ENCODE results near the gene PTPRR. TPM values are rescaled to one million over a fixed set of nuclear protein-coding genes. Genes with fewer than 3 reads are reported as not detected.

The PTPRR gene
- total RNA-seq, 4 donors from 2014 or later, result 0.12 to 0.67 (median 0.45) TPM

GRCh38 chr12:70659077-70659606 is 261.4 kb downstream of the PTPRR start:
- no peaks in the 10 kb centered on the region for H3K9me3 ChIP-seq
- ATAC-seq, result no peak
- no peak for TF ChIP-seq POLR2AphosphoS5 (IDR thresholded peaks at IDR 0.05)

GRCh38 chr12:70657616-70658286 is 262.8 kb downstream of the PTPRR start:
- Histone ChIP-seq H3K4me3 (no peak overlapping the region), H3K9me3 (no peaks in the 10 kb centered on the region), H3K4me1 (no peaks in the 10 kb centered on the region), H3K27me3 (no peaks in the 10 kb centered on the region), H3K27ac (no peak overlapping the region), H3K36me3 (no peaks in the 10 kb centered on the region)
- no peak for TF ChIP-seq EP300 (IDR thresholded peaks at IDR 0.05)
- no peak for TF ChIP-seq POLR2AphosphoS5 (IDR thresholded peaks at IDR 0.05)
- TF ChIP-seq CTCF (IDR thresholded peaks at IDR 0.05), result no peak
- TF ChIP-seq POLR2A (IDR thresholded peaks at IDR 0.05), result no peak
- no peak for ATAC-seq
- 74 to 83% methylated on average over 4 of the region's 4 CpGs for WGBS, 2 donors (ENCODE audit: low coverage in 1 of 2)

More at GRCh38 chr12:70659077-70659606, 261.4 kb downstream of the PTPRR start:
- 94% methylated on average over 2 of the region's 6 CpGs; no CpG with 5 or more reads in 1 of the 2 donors for WGBS, 2 donors (ENCODE audit: low coverage in 1 of 2)
- no peak overlapping the region for H3K4me3 ChIP-seq
- no peaks in the 10 kb centered on the region for H3K27me3 ChIP-seq
- no peaks in the 10 kb centered on the region for H3K4me1 ChIP-seq
- H3K36me3 ChIP-seq, result no peaks in the 10 kb centered on the region
- no peak overlapping the region for H3K27ac ChIP-seq

- TF ChIP-seq CTCF (IDR thresholded peaks at IDR 0.05) (no peak), POLR2AphosphoS5 (IDR thresholded peaks at IDR 0.05) (no peak), POLR2A (IDR thresholded peaks at IDR 0.05) (no peak), EP300 (IDR thresholded peaks at IDR 0.05) (no peak)
- Histone ChIP-seq H3K4me3 (no peak overlapping the region), H3K27ac (no peak overlapping the region), H3K27me3 (no peaks in the 10 kb centered on the region), H3K36me3 (no peaks in the 10 kb centered on the region), H3K9me3 (no peaks in the 10 kb centered on the region), H3K4me1 (peaks cover 0 to 18% (median 0%) of the 10 kb centered on the region in 3 donors)
- 85 to 100% methylated on average over 1 of the region's 1 CpG for WGBS, 2 donors (ENCODE audit: low coverage in 1 of 2)
- ATAC-seq, result no peak
Observed at GRCh38 chr12:70652451-70652850, 268.1 kb downstream of the PTPRR start.

- H3K4me1 ChIP-seq, result peaks cover 0 to 35% (median 0%) of the 10 kb centered on the region in 3 donors
- H3K9me3 ChIP-seq, result no peaks in the 10 kb centered on the region
- H3K27ac ChIP-seq, result no peak overlapping the region
- no peak for ATAC-seq
- 0 to 6% methylated on average over 1 to 2 of the region's 2 CpGs for WGBS, 2 donors (ENCODE audit: low coverage in 1 of 2)
- TF ChIP-seq EP300 (IDR thresholded peaks at IDR 0.05) (no peak), POLR2A (IDR thresholded peaks at IDR 0.05) (no peak), POLR2AphosphoS5 (IDR thresholded peaks at IDR 0.05) (no peak), CTCF (IDR thresholded peaks at IDR 0.05) (no peak)
- no peak overlapping the region for H3K4me3 ChIP-seq
- no peaks in the 10 kb centered on the region for H3K36me3 ChIP-seq
- H3K27me3 ChIP-seq, result no peaks in the 10 kb centered on the region
Observed at GRCh38 chr12:70648831-70649230, 271.7 kb downstream of the PTPRR start.

- 76 to 85% methylated on average over 2 of the region's 2 CpGs for WGBS, 2 donors (ENCODE audit: low coverage in 1 of 2)
- H3K27me3 ChIP-seq, result no peaks in the 10 kb centered on the region
- ATAC-seq, result no peak
- H3K27ac ChIP-seq, result no peak overlapping the region
- no peak for TF ChIP-seq CTCF (IDR thresholded peaks at IDR 0.05)
- no peak for TF ChIP-seq POLR2A (IDR thresholded peaks at IDR 0.05)
- TF ChIP-seq POLR2AphosphoS5 (IDR thresholded peaks at IDR 0.05), result no peak
- TF ChIP-seq EP300 (IDR thresholded peaks at IDR 0.05), result no peak
- peaks cover 0 to 35% (median 0%) of the 10 kb centered on the region in 3 donors for H3K4me1 ChIP-seq
- H3K36me3 ChIP-seq, result no peaks in the 10 kb centered on the region
- H3K4me3 ChIP-seq, result no peak overlapping the region
- no peaks in the 10 kb centered on the region for H3K9me3 ChIP-seq
Observed at GRCh38 chr12:70648191-70648590, 272.3 kb downstream of the PTPRR start.

All from gastroesophageal sphincter (tissue), 4 donors.